ENCODE results near the gene RNF215.
A peak's percentile ranks its signal among the peaks of the same experiment; 100 is the strongest.
"Not testable (repeated sequence)": the region's sequence is repeated elsewhere in the genome, so short reads cannot be mapped to it uniquely, and the experiment has no call there.

The RNF215 gene

DNA sequence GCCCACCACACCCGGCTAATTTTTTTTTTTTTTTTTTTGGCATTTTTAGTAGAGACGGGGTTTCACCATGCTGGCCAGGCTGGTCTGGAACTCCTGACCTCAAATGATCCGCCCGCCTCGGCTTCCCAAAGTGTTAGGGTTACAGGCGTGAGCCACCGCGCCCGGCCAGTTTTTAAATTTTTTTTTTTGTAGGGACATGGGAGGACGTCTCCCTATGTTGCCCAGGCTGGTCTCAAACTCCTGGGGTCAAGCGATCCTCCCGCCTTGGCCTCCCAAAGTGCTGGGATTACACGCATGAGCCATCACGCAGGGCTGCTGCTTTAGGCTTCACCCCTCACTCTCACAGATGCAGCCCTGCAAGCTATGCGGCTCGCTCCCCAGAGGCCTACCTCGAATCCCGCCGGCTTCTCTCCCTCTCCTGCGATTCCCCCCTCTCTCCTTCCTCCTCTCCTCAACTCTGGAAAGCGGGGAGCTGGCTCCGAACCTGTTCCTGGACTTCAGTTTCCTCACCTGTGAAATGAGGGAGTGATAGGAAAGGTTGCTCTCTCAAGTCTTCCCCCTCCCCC, 29.5 kb downstream of the RNF215 start:
- no peak for DNase-seq

DNA sequence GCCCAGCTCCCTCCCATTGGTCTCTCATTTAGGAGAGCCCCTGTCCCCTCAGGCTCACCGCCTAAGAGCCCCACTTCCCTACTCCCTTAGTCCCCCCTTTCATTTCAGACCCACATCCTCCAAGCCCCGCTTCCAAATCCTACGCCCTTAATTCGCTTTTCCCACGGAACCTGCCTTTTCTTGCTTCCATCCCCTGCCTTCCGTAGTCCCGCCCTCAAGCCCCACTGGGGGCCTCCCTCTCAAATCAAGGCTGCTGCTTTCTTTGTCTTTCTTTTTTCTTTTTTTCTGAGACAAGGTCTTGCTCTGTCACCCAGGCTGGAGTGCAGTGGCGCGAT, 30.0 kb downstream of the RNF215 start:
- DNase-seq: no peak

DNA sequence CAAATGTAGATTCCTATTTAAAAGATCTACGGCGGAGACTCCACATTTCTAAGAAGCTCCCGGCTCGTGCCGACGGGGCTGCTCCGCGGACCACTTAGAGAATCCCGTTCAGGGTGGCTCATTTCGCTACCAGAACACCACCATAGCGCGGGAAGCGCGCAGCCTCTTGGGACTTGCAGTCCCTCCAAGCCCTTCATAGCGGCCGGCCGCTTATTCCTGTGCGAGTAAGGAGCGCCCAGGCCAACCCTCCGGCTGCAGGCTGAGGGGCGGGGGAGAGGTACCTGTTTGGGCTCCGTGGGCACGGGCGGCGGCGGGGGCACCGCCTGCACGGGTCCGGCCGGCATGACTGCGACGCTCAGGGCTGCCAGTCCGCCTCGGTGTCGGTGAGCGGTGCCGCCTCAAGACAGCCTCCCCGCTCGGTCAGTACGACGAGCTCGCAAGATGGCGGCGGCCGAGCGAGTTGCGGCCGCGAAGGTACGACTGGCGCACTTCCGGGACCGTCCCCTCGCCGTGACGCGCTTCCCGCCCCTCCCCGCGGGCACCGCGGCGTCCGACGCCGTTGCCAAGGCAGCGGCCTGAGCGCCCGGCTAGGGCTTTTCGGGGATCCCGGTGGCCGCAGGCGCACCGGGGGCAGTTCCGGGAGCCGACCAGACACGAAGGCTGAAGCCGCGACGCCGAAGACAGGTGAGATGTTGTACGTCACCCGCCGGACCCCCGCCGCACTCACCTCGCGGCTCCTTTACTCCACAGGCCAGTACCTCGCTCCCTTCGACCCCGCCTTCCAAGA, 30.6 kb downstream of the RNF215 start, which contains the start of the genes CCDC157 and SF3A1:
CCDC157 (plus strand) TSS at position 559 of the 787 bp plus-strand sequence. CDS start 8,994 bp downstream, outside the sequence.
SF3A1 (minus strand) TSS at position 446 of the 787 bp plus-strand sequence; CDS start at position 344, 102 bp downstream.
- peak in 1 of 2 experiments; percentile 64 for DNase-seq

DNA sequence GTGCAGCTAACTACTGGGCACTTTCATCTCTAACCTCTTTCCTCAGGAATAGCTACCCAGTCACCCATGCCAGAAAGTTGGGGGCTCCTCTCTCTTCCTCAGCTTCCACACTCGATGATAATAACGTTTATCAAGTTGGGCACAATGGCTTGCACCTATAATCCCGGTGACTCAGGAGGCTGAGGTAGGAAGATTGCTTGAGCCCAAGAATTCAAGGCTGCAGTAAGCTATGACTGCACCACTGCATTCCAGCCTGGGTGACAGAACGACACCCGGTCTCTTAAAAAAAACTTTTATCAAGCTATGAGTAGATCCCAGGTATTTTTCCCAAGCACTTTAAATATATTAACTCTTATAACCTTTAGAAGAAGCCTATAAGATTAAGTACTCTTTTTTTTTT, 32.6 kb downstream of the RNF215 start:
- no peak for DNase-seq

DNA sequence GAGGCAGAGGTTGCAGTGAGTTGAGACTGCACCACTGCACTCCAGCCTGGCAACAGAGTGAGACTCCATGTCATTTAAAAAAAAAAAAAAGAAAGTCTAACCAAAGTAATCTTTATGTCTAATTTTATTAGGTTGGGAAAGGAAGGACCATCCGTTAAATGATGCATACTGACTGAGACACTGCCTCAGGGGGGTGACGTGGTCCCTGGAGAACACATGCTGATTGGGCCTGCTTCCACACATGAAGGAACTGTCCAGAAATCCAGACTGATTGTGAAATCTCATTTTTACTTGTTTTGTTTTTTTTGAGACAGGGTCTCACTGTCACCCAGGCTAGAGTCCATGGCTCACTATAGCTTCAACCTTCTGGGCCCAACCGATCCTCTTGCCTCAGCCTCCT, 36.0 kb downstream of the RNF215 start:
- DNase-seq: no peak

DNA sequence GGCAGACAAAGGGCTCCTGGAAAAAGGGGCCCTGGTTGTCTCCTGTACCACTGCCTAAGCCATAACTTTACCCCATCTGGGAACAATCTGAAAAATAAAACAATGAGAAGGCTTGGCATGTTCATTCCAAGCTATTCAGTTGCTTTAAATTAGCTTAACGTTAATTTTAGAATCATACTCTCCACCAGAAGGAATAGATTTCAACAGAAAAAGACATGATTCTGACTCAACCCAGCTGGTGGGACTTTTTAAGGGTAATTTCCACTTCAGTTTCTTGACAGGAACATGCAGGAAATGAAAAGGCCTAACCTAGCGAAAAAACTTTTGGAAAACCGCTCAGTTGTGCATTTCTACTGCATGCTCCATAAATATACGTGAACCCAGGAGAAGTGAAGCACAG, 38.4 kb downstream of the RNF215 start:
- DNase-seq: no peak

GRCh38 chr22:30348404-30348803, 38.8 kb downstream of the RNF215 start:
- no peak for DNase-seq

DNA sequence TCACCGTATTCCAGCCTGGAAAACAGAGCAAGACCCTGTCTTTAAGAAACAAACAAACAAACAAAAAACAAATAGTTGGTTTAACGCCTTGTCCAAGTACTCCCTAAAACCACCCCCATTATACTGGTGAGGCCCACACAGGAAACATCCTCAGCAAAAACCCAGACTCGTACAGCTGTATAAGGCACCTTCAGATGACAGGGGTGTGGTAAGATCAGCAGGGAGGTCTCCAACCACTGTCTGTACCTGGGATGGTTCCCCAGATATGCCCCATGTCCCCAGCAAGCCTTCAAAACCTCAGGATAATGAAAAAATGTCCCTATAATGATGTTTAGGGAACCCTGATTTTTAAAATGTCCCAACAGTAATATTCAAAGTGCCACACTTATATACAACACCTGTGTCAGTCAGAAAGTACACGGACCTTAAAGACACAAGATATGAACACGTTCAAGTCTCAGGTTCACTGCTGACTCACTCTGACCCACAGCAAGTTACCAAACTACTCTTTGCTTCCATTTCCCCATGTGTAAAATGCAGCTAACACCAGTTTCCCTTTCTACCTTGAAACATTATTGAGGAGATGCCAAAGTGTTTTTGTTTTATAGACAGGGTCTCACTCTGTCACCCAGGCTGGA, 39.8 kb downstream of the RNF215 start:
- DNase-seq: no peak

GRCh38 chr22:30344447-30345200, 42.6 kb downstream of the RNF215 start:
- no peak for DNase-seq

DNA sequence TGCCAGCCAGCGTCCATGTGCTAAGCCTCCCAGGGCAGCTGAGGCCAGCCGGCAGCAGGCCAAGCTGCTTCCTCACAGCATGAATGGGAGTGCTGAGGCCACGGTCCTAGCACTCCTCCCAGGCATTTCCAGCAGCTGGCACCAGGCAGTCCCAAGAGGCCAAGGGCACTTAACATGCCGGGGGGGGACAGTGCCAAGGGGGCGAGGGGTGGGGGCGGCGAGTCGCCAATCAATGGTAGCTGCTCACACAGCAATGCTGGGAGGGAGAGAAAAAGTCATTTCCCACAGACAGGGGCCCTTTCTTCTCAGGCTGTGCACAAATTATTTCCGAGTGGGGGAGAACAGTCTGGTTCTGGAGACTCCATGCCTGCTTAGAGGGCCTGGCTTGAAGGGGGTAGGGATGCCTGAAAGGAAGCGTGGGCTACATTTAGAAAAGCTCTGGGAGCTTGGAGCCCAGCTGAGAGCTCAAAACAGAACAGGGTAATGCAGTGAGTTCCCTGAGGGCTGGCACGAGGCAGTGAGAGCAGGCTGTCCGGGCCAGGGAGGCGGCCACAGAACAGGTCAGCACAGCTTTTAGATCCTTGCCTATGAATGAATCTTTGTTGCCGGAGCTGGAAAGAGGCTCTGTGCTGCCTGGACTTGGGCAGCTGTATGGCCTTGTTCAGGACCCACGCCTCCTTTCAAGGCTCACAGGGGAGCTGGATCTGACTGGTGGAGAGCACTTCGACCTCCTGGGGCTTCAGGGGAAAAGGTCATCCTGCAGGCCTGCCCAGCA, 46.1 kb downstream of the RNF215 start:
- no peak for DNase-seq

GRCh38 chr22:30338802-30339201, 48.4 kb downstream of the RNF215 start:
- DNase-seq: no peak

DNA sequence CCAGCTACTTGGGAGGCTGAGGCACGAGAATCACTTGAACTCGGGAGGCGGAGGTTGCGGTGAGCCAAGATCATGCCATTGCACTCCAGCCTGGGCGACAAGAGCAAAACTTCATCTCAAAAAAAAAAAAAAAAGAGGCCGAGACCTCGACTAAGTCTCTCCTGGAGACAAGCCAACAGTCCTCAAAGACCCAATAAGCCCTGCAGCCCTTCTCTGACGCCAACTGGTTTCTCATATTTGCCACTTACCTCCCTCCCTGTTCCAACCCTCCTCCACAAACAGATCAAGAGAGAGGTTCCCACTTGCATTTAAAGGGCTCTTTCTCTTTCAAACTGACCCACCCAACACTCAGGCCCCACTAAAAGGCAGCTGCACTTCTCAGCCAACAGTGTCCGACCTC, 48.9 kb downstream of the RNF215 start:
- DNase-seq: not testable (repeated sequence)

DNA sequence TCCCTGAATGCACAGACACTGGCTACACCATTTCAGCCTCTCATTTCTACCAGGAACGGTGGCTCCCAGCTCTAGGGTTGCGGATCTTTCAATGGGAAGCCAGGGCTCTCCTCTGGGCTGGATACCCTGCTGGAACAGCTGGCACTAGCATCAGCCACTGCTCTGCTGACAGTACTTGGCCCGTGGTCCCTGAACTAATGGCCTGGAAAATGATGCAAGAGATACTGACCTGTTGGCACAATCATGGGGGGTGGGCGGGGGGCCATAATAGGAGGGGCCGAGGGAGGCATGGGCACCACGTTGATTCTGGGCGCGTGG, 49.8 kb downstream of the RNF215 start:
- no peak for DNase-seq

DNA sequence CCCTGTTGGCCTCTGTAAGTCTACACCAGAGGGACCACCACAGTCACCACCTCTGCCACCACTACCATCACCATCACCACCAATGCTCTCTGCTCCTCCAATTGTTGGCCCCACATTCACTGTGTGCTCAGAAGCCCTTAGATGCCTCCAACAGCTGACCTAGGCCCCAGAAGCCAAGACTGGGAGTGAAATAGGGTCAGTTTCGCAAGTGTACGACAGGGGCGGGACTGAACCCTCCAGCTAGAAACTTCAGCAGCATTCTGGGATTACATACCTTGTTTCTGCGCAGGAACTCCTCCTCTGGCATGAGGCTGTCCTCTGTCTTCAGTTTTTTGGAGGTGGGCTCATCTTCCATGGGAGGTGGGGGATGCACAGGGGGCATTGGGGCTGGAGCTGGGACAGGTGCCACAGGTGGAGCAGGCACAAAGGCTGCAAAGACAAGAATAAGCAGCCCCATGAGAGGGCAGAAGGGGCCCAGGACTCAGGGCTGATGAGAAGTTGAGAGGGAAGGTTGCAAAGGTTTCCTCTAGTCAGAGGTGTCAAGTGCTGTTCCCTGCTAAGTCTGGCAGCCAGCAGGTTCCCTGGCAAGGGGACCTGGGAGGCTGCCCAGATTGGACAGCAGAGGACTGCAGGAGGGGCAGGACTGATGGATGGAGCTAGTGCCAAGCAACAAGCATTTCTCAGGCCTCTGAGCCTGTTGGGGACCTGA, 50.3 kb downstream of the RNF215 start:
- DNase-seq: peak; percentile 57 to 82

DNA sequence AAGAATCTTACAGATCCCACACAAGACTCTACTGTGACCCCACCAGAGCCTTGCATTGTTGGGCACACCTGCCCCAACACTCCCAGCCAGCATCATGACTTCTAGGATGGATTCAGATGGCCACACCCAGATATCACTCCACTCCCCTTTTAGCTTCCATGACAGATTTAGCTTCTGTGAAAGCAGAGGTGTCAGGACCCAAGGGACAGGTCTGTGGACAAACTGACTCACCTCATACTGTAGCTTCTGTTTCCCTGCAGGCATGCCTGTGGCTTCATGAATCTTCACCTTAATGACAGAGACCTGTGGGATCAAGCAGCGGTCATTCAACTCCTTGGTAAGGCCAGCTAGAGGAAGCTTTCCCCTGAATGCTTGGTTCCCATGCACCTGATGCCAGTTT, 52.0 kb downstream of the RNF215 start:
- DNase-seq: no peak

- DNase-seq: no peak
Observed at GRCh38 chr22:30334646-30335045, 52.6 kb downstream of the RNF215 start.

GRCh38 chr22:30333707-30334087, 53.5 kb downstream of the RNF215 start:
- no peak for DNase-seq

DNA sequence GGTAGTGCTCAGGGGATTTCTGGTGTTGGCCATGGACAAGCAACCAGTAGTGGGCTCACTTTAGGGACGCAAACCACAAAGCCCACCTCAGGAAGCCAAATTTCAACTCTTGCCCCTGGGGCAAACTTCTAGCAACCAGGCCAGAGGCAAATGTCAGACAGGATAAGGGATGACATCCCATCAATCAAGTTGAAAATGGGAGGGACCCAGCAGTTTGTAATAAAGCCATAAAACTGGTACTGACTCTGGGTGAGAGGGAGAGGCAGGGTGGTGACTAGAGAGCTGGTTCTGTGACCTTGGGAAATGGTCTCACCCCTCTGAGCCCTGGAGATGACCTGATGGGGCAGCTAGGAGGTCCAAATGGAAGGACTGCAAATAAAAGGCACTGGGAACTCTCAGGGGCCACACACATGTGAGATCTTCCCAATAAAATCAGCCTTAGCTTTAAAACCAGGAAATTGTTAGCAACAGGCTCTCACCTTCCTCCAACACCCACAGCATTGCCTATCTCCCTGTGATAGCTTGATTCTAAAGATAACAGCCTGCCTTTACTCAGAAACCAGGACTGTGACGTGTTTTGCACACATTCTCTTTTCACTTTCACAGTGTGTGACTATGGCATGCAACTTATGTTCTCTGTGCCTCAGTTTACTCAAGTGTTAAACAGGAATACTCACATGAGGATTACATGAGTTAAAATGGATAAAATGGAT, 54.1 kb downstream of the RNF215 start:
- no peak for DNase-seq

- no peak for DNase-seq
Observed at GRCh38 chr22:30332551-30332950, 54.7 kb downstream of the RNF215 start.

Data from cerebellar nuclear complex (tissue), 1 donor.